Measurements from ENCODE around the gene FRMPD1.
"Not testable (repeated sequence)": the region's sequence is repeated elsewhere in the genome, so short reads cannot be mapped to it uniquely, and the experiment has no call there.

The FRMPD1 gene

DNA sequence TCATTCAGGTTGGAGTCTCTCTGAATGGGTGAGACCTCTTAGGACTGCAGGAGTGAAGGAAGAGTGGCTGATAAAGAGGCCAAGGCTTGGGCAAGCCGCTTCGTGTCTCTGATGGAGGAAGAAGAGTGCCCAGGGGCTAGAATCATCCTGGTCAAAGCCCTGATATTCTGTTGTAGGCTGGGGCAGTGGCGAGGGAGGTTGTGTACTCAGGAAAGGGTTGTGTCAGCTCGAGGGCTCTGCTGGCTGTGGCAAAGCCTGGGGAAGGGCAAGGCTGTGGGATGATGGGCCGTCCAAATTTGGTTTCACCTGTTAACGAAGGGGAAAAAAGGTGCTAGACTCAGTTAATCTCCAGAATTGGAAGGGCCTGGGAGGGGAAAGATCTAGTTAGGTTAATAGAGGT lies 100.4 kb downstream of the FRMPD1 start:
- Histone ChIP-seq H3K27me3 (ENCODE audit: control insufficient read depth, insufficient read depth, low read length) (no peaks in the 10 kb centered on the region), H3K36me3 (ENCODE audit: control insufficient read depth, insufficient read depth, low read length) (no peaks in the 10 kb centered on the region), H3K9me3 (ENCODE audit: control insufficient read depth, insufficient read depth, low read length) (no peaks in the 10 kb centered on the region), H3K4me1 (ENCODE audit: control insufficient read depth, insufficient read depth, low read length) (peaks cover 1% of the 10 kb centered on the region; the same call in 1 of the 2 replicates), H3K4me3 (ENCODE audit: low read length) (no peak overlapping the region), H3K27ac (ENCODE audit: low read length) (no peak overlapping the region)
- DNase-seq (ENCODE audit: low read depth, low spot score), result no peak
- whole genome bisulfite sequencing (ENCODE audit: insufficient coverage, insufficient read length), result no CpG with 5 or more reads among the region's 6 CpGs

DNA sequence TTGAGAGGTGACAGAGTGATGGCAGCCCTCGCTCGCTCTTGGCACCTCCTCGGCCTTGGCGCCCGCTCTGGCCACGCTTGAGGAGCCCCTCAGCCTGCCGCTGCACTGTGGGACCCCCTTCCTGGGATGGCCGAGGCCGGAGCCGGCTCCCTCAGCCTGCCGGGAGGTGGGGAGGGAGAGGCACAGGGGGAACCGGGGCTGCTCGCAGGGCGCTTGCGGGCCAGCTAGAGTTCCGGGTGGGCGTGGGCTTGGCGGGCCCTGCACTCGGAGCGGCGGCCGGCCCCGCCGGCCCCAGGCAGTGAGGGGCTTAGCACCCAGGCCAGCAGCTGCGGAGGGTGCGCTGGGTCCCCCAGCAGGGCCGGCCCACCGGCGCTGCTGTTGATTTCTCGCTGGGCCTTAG lies 101.0 kb downstream of the FRMPD1 start:
- H3K36me3 ChIP-seq (ENCODE audit: control insufficient read depth, insufficient read depth, low read length); H3K27ac ChIP-seq (ENCODE audit: low read length); H3K27me3 ChIP-seq (ENCODE audit: control insufficient read depth, insufficient read depth, low read length); H3K4me3 ChIP-seq (ENCODE audit: low read length); DNase-seq (ENCODE audit: low read depth, low spot score); H3K4me1 ChIP-seq (ENCODE audit: control insufficient read depth, insufficient read depth, low read length); H3K9me3 ChIP-seq (ENCODE audit: control insufficient read depth, insufficient read depth, low read length): not testable (repeated sequence)
- WGBS (ENCODE audit: insufficient coverage, insufficient read length), result no CpG with 5 or more reads among the region's 30 CpGs

GRCh38 chr9:37752112-37752511 lies 101.4 kb downstream of the FRMPD1 start:
- H3K36me3 ChIP-seq (ENCODE audit: control insufficient read depth, insufficient read depth, low read length); H3K9me3 ChIP-seq (ENCODE audit: control insufficient read depth, insufficient read depth, low read length); H3K27ac ChIP-seq (ENCODE audit: low read length); H3K4me3 ChIP-seq (ENCODE audit: low read length); H3K27me3 ChIP-seq (ENCODE audit: control insufficient read depth, insufficient read depth, low read length); DNase-seq (ENCODE audit: low read depth, low spot score); H3K4me1 ChIP-seq (ENCODE audit: control insufficient read depth, insufficient read depth, low read length): not testable (repeated sequence)
- WGBS (ENCODE audit: insufficient coverage, insufficient read length), result no CpG with 5 or more reads among the region's 13 CpGs

DNA sequence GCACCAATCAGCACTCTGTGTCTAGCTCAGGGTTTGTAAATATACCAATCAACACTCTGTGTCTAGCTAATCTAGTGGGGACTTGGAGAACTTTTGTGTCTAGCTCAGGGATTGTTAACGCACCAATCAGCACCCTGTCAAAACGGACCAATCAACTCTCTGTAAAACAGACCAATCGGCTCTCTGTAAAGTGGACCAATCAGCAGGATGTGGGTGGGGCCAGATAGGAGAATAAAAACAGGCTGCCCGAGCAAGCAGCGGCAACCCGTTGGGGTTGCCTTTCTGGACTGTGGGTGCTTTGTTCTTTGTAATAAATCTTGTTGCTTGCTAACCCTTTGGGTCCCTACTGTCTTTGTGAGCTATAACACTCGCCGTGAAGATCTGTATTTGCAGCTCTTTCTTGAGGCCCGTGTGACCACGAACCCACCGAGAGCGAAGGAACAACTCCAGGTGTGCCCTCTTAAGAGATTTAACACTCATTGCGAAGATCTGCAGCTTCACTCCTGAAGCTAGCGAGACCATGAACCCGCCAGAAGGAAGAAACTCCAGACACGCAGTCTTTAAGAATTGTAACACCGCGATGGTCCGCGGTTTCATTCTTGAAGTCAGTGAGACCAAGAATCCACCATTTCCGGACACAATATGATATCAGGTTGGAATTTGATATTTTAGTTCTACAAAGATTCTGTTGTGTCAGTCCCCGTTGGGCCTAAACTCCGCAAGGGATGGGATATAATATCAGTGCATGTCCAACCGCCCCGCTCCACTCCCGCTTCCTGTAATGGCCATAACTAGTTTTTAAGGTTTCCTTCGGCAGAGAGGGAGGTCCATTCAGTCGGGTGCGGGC lies 102.1 kb downstream of the FRMPD1 start:
- peaks cover 1% of the 10 kb centered on the region; the same call in 1 of the 2 replicates for H3K4me1 ChIP-seq (ENCODE audit: control insufficient read depth, insufficient read depth, low read length)
- no peak overlapping the region for H3K27ac ChIP-seq (ENCODE audit: low read length)
- DNase-seq (ENCODE audit: low read depth, low spot score), result no peak
- no peak overlapping the region; the same call in 1 of the 2 replicates for H3K4me3 ChIP-seq (ENCODE audit: low read length)
- H3K36me3 ChIP-seq (ENCODE audit: control insufficient read depth, insufficient read depth, low read length), result no peaks in the 10 kb centered on the region
- no peaks in the 10 kb centered on the region for H3K9me3 ChIP-seq (ENCODE audit: control insufficient read depth, insufficient read depth, low read length)
- WGBS (ENCODE audit: insufficient coverage, insufficient read length), result no CpG with 5 or more reads among the region's 29 CpGs
- no peaks in the 10 kb centered on the region for H3K27me3 ChIP-seq (ENCODE audit: control insufficient read depth, insufficient read depth, low read length)

GRCh38 chr9:37753489-37754190 lies 102.9 kb downstream of the FRMPD1 start, which contains the start of gene TRMT10B:
Gene TRMT10B (plus strand): TSS chr9:37753805. CDS start chr9:37761932, 8,127 bp downstream.
- peak; percentile 27 for DNase-seq (ENCODE audit: low read depth, low spot score)
- WGBS (ENCODE audit: insufficient coverage, insufficient read length), result no CpG with 5 or more reads among the region's 40 CpGs
- peak within 1 kb of the TSS; percentile 89 for H3K4me3 ChIP-seq (ENCODE audit: low read length)
- H3K27me3 ChIP-seq (ENCODE audit: control insufficient read depth, insufficient read depth, low read length), result no peaks in the 10 kb centered on the region
- no peaks in the 10 kb centered on the region for H3K36me3 ChIP-seq (ENCODE audit: control insufficient read depth, insufficient read depth, low read length)
- H3K4me1 ChIP-seq (ENCODE audit: control insufficient read depth, insufficient read depth, low read length), result peaks cover 1% of the 10 kb centered on the region; the same call in 1 of the 2 replicates
- H3K9me3 ChIP-seq (ENCODE audit: control insufficient read depth, insufficient read depth, low read length), result no peaks in the 10 kb centered on the region
- H3K27ac ChIP-seq (ENCODE audit: low read length), result no peak within 1 kb of the TSS

GRCh38 chr9:37758747-37759146 lies 108.0 kb downstream of the FRMPD1 start:
- Histone ChIP-seq H3K27ac (ENCODE audit: low read length) (no peak overlapping the region), H3K4me1 (ENCODE audit: control insufficient read depth, insufficient read depth, low read length) (no peaks in the 10 kb centered on the region), H3K27me3 (ENCODE audit: control insufficient read depth, insufficient read depth, low read length) (no peaks in the 10 kb centered on the region), H3K9me3 (ENCODE audit: control insufficient read depth, insufficient read depth, low read length) (no peaks in the 10 kb centered on the region), H3K36me3 (ENCODE audit: control insufficient read depth, insufficient read depth, low read length) (no peaks in the 10 kb centered on the region), H3K4me3 (ENCODE audit: low read length) (no peak overlapping the region)
- DNase-seq (ENCODE audit: low read depth, low spot score), result no peak
- WGBS (ENCODE audit: insufficient coverage, insufficient read length), result no CpG with 5 or more reads among the region's 3 CpGs

DNA sequence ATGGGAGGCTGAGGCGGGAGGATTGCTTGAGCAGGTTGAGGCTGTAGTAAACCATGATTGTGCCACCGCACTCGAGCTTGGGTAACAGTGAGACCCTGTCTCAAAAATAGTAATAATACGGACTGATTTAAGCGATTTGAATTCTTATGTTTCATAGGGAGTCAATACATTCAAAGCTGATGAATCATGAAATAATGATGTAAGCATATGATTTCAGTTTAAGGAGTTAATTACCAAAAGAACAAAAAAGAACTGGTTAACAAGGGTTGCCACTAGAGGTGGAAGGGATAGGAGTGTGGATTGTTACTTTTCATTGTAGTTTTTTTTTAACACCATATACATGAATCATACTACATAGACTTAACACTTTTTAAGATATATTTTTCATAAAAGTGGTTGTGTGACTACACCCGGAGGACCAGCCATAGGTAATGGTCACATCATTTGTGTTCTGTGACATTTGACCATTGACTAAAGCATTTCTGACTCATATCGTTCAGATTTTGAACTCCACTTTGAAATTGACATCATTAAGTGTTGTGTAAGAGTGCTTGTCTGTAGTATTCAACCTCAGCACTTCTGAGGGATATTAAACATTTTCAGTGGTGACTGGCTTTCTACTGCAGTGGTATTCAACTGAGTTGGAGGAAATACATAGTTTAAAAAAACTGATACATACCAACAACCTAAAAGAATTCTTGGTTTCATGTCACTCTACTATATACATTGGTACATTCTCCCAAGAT lies 109.8 kb downstream of the FRMPD1 start:
- no peak overlapping the region for H3K4me3 ChIP-seq (ENCODE audit: low read length)
- H3K27ac ChIP-seq (ENCODE audit: low read length), result no peak overlapping the region
- no peaks in the 10 kb centered on the region for H3K36me3 ChIP-seq (ENCODE audit: control insufficient read depth, insufficient read depth, low read length)
- no peaks in the 10 kb centered on the region for H3K9me3 ChIP-seq (ENCODE audit: control insufficient read depth, insufficient read depth, low read length)
- no CpG with 5 or more reads among the region's 7 CpGs for WGBS (ENCODE audit: insufficient coverage, insufficient read length)
- H3K4me1 ChIP-seq (ENCODE audit: control insufficient read depth, insufficient read depth, low read length), result no peaks in the 10 kb centered on the region
- no peaks in the 10 kb centered on the region for H3K27me3 ChIP-seq (ENCODE audit: control insufficient read depth, insufficient read depth, low read length)
- DNase-seq (ENCODE audit: low read depth, low spot score), result no peak

DNA sequence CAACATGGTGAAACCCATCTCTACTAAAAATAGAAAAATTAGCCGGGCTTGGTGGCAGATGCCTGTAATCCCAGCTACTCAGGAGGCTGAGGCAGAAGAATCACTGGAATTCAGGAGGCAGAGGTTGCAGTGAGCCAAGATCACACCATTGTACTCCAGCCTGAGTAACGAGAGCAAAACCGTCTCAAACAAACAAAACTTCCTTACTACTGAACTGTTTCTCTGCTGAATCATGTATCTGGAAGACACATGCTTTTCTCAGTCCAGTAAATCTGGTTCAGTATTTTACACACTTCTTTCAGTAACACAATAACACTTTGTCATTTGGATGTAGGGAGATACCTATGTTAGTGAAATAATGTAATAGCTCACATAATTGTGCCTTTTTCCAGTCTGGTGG lies 110.8 kb downstream of the FRMPD1 start:
- WGBS (ENCODE audit: insufficient coverage, insufficient read length), result no CpG with 5 or more reads among the region's 3 CpGs
- no peak for DNase-seq (ENCODE audit: low read depth, low spot score)
- H3K36me3 ChIP-seq (ENCODE audit: control insufficient read depth, insufficient read depth, low read length), result no peaks in the 10 kb centered on the region
- H3K4me1 ChIP-seq (ENCODE audit: control insufficient read depth, insufficient read depth, low read length), result no peaks in the 10 kb centered on the region
- H3K9me3 ChIP-seq (ENCODE audit: control insufficient read depth, insufficient read depth, low read length), result no peaks in the 10 kb centered on the region
- no peaks in the 10 kb centered on the region for H3K27me3 ChIP-seq (ENCODE audit: control insufficient read depth, insufficient read depth, low read length)
- H3K4me3 ChIP-seq (ENCODE audit: low read length), result no peak overlapping the region
- no peak overlapping the region for H3K27ac ChIP-seq (ENCODE audit: low read length)

GRCh38 chr9:37765263-37765662 lies 114.5 kb downstream of the FRMPD1 start:
- H3K36me3 ChIP-seq (ENCODE audit: control insufficient read depth, insufficient read depth, low read length); H3K27ac ChIP-seq (ENCODE audit: low read length); DNase-seq (ENCODE audit: low read depth, low spot score); H3K4me1 ChIP-seq (ENCODE audit: control insufficient read depth, insufficient read depth, low read length); H3K9me3 ChIP-seq (ENCODE audit: control insufficient read depth, insufficient read depth, low read length); H3K27me3 ChIP-seq (ENCODE audit: control insufficient read depth, insufficient read depth, low read length); H3K4me3 ChIP-seq (ENCODE audit: low read length): not testable (repeated sequence)
- no CpG with 5 or more reads among the region's 6 CpGs for WGBS (ENCODE audit: insufficient coverage, insufficient read length)

DNA sequence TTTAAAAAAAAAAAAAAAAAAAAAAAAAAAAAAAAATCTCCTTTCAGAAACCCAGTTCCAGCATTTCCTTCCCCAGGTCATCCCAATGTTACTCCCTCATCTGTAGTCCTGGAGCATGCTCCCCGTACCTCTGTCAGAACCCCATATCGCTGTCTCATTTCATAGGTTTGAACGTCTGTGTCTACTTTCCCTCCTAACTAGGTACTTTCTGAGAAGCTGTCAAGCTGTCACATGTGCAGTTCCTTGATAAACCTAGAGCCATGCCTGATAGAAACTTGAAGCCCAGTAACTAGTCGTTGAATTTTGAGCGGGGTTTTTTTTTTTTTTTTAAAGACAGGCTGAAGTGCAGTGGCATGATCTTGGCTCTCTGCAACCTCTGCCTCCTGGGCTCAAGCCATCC lies 118.6 kb downstream of the FRMPD1 start:
- DNase-seq (ENCODE audit: low read depth, low spot score), result no peak
- H3K27me3 ChIP-seq (ENCODE audit: control insufficient read depth, insufficient read depth, low read length), result no peaks in the 10 kb centered on the region
- peaks cover 2% of the 10 kb centered on the region; the same call in 1 of the 2 replicates for H3K36me3 ChIP-seq (ENCODE audit: control insufficient read depth, insufficient read depth, low read length)
- no peak overlapping the region for H3K27ac ChIP-seq (ENCODE audit: low read length)
- H3K9me3 ChIP-seq (ENCODE audit: control insufficient read depth, insufficient read depth, low read length), result no peaks in the 10 kb centered on the region
- no peak overlapping the region for H3K4me3 ChIP-seq (ENCODE audit: low read length)
- H3K4me1 ChIP-seq (ENCODE audit: control insufficient read depth, insufficient read depth, low read length), result no peaks in the 10 kb centered on the region
- no CpG with 5 or more reads among the region's 5 CpGs for WGBS (ENCODE audit: insufficient coverage, insufficient read length)
